GM10248 (cell line): ENCODE results near the gene TSC22D1.

Experiments
- CTCF ChIA-PET: fragments of 300-600 bp; sonication (Branson Sonifier 250); formaldehyde crosslinking; extraction: SDS; loops from one replicate; lab custom pipeline; 2021; ENCODE audit warnings: antibody characterized with exemption; lab: Yijun Ruan, JAX
- POLR2A ChIA-PET: fragments of 350-650 bp; sonication (Branson Sonifier 250); formaldehyde crosslinking; extraction: SDS; loops from one replicate; lab custom pipeline; 2020; ENCODE audit warnings: antibody characterized with exemption; lab: Yijun Ruan, JAX
- DNase-seq: peaks from one replicate; pipeline ENCODE4 v3.0.0; 2012; ENCODE audit errors: extremely low spot score
- TF ChIP-seq, protein P1 (sequence below): IDR thresholded peaks from 2 replicates; pipeline ENCODE4 v1.5.1; 2012; ENCODE audit warnings: mild to moderate bottlenecking, low read depth; ENCODE audit errors: extremely low read depth, missing control alignments, control extremely low read depth

The TSC22D1 gene

DNA sequence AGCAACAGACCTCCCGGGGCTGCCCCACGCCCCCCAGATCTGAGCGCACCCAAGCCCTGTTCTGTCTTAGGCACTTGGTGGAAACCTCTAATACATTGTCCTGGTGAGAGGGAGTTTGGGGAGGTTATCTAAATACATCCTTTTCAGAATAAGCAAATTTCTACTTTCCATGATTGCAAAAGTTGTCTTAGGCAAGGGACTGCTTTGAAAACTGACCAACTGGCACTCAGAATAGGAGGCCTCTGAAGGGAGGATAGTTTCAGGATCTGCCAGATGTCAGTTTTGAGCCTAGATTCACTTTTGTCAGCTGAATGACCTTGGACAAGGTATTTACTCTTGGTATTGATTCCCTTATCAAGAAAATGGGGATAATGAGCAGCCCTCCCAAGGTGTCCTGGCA lies 190.7 kb downstream of the TSC22D1 start:
- CTCF ChIA-PET, result no interaction called here
- POLR2A ChIA-PET, result no interaction called here
- TF ChIP-seq, protein P1, sequence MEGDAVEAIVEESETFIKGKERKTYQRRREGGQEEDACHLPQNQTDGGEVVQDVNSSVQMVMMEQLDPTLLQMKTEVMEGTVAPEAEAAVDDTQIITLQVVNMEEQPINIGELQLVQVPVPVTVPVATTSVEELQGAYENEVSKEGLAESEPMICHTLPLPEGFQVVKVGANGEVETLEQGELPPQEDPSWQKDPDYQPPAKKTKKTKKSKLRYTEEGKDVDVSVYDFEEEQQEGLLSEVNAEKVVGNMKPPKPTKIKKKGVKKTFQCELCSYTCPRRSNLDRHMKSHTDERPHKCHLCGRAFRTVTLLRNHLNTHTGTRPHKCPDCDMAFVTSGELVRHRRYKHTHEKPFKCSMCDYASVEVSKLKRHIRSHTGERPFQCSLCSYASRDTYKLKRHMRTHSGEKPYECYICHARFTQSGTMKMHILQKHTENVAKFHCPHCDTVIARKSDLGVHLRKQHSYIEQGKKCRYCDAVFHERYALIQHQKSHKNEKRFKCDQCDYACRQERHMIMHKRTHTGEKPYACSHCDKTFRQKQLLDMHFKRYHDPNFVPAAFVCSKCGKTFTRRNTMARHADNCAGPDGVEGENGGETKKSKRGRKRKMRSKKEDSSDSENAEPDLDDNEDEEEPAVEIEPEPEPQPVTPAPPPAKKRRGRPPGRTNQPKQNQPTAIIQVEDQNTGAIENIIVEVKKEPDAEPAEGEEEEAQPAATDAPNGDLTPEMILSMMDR, result no peak
- no peak for DNase-seq

DNA sequence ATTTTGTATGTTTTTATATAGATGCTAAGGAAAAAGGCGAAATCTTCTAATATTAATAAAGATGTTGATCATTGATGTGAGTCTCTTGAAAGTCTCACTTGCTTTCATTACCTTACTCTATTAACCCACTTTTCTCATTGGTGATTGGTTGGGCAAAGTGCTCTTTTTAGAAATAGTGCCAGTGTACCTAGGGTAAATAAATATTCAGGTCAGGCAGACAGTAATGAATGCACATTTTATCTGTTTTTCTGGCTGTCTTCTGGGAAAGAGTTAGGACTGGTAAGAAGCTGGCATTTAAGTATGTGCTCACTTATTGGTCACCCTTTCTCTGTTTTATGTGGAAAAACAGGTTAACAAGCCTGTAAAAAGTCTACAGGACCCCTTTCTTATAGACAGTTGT lies 191.4 kb downstream of the TSC22D1 start:
- no peak for DNase-seq
- ChIA-PET CTCF (no interaction called here), POLR2A (no interaction called here)
- TF ChIP-seq, protein P1, result no peak

DNA sequence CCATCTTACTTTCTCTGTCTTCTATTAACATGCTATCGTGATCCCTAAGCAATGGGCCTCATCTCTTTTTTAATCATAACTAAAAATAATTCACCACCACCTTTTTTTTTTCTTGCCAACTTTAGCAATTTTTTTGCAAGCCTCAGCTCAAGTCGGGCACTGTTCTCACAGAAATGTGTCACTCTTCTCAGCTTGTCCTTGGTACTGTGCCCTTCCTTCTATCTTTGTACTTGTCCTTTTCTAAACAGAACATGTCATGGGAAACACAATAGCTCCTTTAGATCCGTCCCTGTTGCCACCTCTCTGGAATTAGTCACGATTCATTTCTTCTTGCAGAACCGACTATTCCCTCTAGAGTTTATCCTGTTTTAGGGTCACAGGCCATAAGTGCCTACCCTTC lies 192.2 kb downstream of the TSC22D1 start:
- TF ChIP-seq, protein P1, result no peak
- CTCF ChIA-PET, result interaction anchor here (0.9 kb wide), 1 partner anchor 8 kb away, joined by 4 read pairs; no protein-coding TSS in a partner anchor

DNA sequence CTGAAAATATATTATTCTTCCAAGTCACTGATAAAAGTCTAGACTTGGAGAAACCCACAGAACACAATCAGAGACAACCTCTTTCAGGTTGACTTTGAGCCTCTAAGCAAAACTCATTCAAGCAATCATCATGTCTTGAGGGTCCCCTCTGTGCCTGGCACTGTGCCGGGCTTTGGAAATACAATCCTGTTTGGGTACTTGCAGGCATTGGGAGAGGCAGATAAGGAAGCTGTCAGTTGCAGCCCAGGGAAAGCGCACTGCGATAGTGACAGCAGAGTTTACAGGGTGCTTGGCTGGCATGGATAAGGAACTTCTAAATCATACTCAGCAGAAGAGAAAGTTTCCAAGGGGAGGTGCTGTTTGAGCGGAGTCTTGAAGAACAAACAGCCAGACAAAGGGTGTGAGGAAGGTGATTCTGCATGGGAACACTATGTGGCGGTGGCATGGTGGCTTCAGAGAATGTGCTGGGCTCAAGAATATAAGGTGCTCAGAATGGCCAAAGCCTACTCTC lies 193.4 kb downstream of the TSC22D1 start:
- ChIA-PET CTCF (no interaction called here), POLR2A (no interaction called here)
- no peak for DNase-seq
- TF ChIP-seq, protein P1, result no peak

More for the DNA sequence above, 192.2 kb downstream of the TSC22D1 start:
- POLR2A ChIA-PET, result no interaction called here
- DNase-seq, result no peak
